Left cardiac atrium (tissue), 4 donors: ENCODE data around the gene LYRM4. TPM values are rescaled to one million over a fixed set of nuclear protein-coding genes. Genes with fewer than 3 reads are reported as not detected.

ENCODE experiments used
- ATAC-seq, 2 donors: fragments of 200-7000 bp; cut with Tn5 transposase; one replicate each; pipeline ENCODE4 v1.9.1; 2020; ENCODE audit warnings: mild to moderate bottlenecking in 2 of 2, moderate library complexity in 2 of 2
- DNase-seq: peaks from one replicate; pipeline ENCODE4 v3.0.0-alpha.2; 2020
- intact Hi-C, 2 donors: fragments of 100-400 bp; cut with DNase I; formaldehyde crosslinking; loops; one replicate each; pipeline versions ENCODE4 v1.14.1 to v1.15.1; 2022 to 2023
- total RNA-seq, 2 donors: library from RNA; stranded (reverse); fragmentation: NEBNext Ultra II Directional; extraction: Animal tissue kit (Norgen Biotek cat#: 25700); gene quantifications; one replicate each; pipeline ENCODE4 v1.2.1, GENCODE V29; 2021
- donor health status: DM: no; HTN: yes; CAD: no.
- donor health status: DM: no; HTN: yes; CAD: no; lungs with severe emphysema.
- donor health status: DM: yes; HTN: yes; CAD: no.
- donor health status: Dilated cardiomyopathy.

The LYRM4 gene
- total RNA-seq, 2 donors from 2014 or later = 19.2 to 21.7 TPM

DNA sequence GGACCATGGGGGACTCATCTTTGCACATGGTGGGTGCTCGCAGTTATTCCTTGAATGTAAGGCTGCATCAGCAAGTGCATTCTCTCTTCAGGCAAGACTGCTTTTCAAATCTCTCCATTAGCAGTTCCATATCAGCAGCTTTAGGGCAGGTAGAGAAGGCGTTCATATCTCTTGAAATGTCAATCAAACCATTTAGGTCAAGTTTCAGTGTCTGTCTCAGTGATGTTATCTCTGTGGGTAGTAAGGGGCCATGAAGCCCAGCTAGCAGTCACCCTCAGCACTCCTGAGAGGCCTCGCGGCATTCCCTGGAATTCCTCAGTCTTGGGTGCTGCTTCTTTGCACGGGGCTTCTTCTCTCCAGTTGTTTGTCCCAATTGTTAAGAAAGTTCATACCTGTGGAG lies 24.8 kb upstream of the LYRM4 start:
- ATAC-seq = no peak
- DNase-seq = no peak
- intact Hi-C loops = no loop called here

GRCh38 chr6:5285081-5285480 lies 24.3 kb upstream of the LYRM4 start:
- ATAC-seq (no peak), DNase-seq (no peak)
- intact Hi-C loops = no loop called here

DNA sequence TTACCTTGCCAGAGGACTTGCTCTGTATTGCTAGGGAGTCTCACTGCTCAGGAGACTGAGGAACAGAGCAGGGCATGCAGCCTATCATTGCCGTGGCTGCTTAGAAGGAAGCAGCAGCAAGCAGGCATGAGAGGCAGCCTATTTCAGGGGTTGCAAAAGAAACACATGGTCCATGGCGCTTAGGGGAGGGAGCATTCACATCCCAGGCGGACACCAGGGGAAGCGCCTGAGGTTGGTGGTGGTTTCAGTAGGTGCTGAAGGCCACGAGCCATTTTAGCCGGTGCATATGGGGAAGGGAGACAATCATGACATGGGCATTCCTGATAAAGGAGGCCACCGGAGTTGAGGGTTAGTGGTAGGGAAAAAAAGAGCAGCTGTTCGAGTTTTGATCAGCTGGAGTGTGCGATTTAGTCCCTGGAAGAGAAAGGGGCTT lies 21.5 kb upstream of the LYRM4 start:
- intact Hi-C loops = no loop called here
- no peak for DNase-seq
- ATAC-seq = no peak

- no peak for ATAC-seq
- DNase-seq = no peak
- intact Hi-C loops = no loop called here
Measured at GRCh38 chr6:5280920-5281319, 20.2 kb upstream of the LYRM4 start.

DNA sequence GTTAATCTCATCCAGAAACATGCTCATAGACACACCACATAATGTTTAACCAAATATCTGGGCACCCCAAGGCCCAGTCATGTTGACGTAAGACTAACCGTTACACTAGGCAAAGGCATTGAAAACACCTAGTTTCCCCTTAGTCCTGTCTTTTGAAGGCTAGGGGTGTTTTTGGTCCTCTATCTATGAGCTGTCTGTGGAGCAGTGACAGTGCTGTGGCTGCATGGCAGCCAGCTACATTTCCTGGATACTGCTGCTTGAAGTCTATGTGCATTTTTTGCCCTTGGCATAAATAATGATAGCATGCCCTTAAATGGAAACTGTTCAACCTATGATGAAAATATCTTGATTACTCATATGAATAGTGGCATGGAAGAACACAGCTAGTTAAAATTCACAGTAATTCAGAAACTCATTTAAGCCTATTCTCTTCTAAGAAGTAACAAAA lies 19.2 kb upstream of the LYRM4 start:
- no peak for ATAC-seq
- DNase-seq = no peak
- intact Hi-C loops = no loop called here

- ATAC-seq (no peak), DNase-seq (no peak)
Measured at GRCh38 chr6:5278565-5279120, 17.9 kb upstream of the LYRM4 start.

DNA sequence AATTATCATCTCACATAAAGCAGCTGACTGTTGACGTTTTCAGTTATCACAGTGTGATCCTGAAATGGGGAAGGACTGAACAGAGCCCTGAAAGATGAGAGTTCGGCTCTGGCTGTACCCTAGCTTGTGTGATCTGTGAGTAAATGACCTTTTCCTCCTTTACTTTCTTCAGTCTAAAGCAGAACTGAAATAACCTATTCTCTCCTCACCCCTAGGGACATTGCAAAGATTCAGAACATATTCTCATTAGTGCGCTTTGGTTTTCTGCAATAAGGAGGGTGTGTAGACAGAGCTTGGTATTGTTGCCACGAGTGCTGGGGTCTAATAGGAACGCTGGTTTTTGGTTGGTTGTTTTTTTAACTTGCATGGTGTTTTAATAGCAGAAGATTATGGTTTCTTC lies 17.3 kb upstream of the LYRM4 start:
- ATAC-seq (no peak), DNase-seq (no peak)
- intact Hi-C loops = no loop called here

More at GRCh38 chr6:5278565-5279120, 17.9 kb upstream of the LYRM4 start:
- intact Hi-C loops = no loop called here

- DNase-seq (no peak), ATAC-seq (no peak)
Measured at GRCh38 chr6:5277589-5277988, 16.8 kb upstream of the LYRM4 start.

GRCh38 chr6:5276581-5276980 lies 15.8 kb upstream of the LYRM4 start:
- intact Hi-C loops = no loop called here
- DNase-seq (no peak), ATAC-seq (peak in 1 of 2 donors; percentile 14)

More at GRCh38 chr6:5277589-5277988, 16.8 kb upstream of the LYRM4 start:
- intact Hi-C loops = no loop called here

DNA sequence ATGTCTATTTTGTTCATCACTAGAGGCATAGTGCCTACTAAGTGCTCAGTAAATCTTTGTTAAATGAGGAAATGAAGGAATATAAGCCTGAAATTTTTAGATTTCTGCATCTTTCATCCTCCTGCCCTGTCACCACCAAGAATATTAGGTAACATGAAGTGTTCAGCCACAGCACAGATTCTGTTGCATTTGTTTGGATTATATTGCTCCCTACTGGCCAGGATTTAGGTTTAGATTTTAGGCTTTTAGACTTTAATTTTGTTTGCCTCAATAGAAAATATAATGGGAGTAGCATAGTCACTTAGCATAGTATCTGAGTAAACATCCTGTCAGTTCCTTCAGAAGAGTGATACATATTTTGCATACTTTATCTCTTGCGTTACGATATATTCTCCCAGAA lies 14.7 kb upstream of the LYRM4 start:
- DNase-seq (no peak), ATAC-seq (no peak)
- intact Hi-C loops = no loop called here

DNA sequence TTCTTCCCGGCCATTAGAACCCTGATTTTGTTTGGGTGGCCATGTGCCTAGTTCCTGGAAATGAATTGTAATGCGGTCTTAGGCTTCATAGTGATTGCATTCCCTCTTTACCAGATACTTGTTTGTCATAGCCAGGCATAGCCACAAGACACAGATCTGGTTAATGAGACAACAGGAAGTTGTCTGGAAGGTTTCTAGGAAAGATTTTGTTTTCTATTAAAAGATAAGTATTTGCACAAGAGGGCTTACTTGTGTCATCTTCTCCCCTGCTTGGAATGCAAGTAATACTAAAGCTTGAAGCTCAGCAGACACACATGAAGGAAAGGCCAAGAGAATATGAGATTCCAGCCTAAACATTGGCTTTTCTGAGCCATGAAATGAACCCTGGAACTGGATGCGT lies 13.5 kb upstream of the LYRM4 start:
- intact Hi-C loops = no loop called here
- no peak for DNase-seq
- ATAC-seq = no peak

GRCh38 chr6:5271926-5272325 lies 11.2 kb upstream of the LYRM4 start:
- DNase-seq = no peak
- no peak for ATAC-seq
- intact Hi-C loops = no loop called here

DNA sequence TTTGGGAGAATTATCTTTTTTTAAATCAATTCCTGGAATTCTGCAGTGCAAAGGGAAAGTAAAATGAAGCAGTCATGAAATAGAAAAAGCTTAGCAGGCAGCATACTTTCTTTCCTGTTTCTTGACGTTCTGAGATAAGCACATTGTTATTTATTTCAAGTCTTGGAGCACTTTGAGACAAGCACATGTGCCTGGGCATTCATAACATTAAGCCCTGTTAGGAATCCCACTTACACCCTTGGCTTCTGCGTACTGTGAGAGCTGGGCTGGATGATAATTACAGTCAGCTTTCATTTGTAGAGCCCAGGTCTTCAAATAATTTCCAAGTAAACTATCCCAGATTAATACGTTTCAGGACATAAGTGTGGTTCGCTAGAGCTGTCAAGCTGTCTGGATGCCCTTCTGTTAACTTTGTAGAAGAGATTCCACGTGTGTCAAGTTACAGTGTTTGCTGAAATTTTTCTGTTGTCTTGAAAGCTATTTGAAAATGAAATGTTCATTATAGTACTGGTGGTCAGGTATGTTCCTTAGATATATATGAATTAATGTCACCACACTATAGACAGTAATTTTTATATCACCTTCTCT lies 9.4 kb upstream of the LYRM4 start:
- ATAC-seq (no peak), DNase-seq (no peak)
- intact Hi-C loops = no loop called here

GRCh38 chr6:5266423-5266822 lies 5.7 kb upstream of the LYRM4 start:
- DNase-seq (no peak), ATAC-seq (no peak)
- intact Hi-C loops = no loop called here

- intact Hi-C loops = no loop called here
Measured at GRCh38 chr6:5261545-5262109, 877 bp upstream of the LYRM4 start.

DNA sequence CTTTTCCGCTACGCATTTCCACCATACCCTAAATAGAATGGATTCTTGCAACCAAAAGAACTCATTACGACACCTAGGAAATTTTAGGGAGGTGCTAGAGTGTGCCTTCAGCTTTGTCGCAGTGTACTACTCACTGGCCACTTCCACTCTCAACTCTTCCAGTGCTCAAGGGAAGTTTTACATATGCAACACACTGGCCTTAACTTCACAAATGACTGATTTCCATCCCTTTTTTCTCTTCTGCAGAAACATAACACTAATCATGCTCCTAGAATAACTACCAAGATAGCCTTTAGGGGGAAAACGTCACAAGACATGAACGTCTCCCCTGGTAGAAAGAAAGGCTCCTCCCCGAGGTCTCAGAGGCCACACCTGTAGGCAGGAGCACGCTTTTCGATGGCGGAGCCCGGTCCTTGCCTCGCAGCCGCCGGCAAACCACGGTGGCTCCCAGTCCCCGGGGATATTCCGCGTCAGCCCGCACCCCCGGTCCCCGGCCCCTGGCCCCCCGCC lies 584 bp downstream of the LYRM4 start:
- ATAC-seq = peak; percentile 60 to 73
- intact Hi-C loops = no loop called here

More at GRCh38 chr6:5261545-5262109, 877 bp upstream of the LYRM4 start:
- DNase-seq = no peak
- no peak for ATAC-seq

DNA sequence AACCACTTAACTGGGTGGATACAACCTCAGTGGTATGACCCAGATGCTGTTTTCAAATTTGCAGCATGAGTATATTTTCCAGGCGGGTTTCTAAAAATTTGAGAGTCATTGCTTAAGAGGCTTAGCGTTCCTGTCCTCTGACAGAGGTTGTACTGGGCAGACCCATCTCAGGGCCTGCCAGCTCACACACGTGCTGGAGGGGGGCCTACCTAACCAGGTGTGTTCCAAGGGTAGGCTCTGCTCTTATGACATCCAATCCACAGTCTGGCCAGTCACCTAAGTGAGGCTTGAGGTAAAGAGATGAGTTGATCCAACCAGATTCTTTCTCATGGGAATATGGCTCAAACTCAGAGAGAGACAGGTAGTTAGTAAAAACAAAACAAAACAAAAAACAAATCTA lies 1.3 kb downstream of the LYRM4 start:
- intact Hi-C loops = no loop called here
- no peak for ATAC-seq
- no peak for DNase-seq

More for the DNA sequence above, 584 bp downstream of the LYRM4 start:
- peak; percentile 63 for DNase-seq

GRCh38 chr6:5257400-5257799 lies 3.4 kb downstream of the LYRM4 start:
- ATAC-seq (no peak), DNase-seq (no peak)
- intact Hi-C loops = no loop called here

- ATAC-seq = no peak
- intact Hi-C loops = no loop called here
- DNase-seq = no peak
Measured at GRCh38 chr6:5256952-5257351, 3.8 kb downstream of the LYRM4 start.

DNA sequence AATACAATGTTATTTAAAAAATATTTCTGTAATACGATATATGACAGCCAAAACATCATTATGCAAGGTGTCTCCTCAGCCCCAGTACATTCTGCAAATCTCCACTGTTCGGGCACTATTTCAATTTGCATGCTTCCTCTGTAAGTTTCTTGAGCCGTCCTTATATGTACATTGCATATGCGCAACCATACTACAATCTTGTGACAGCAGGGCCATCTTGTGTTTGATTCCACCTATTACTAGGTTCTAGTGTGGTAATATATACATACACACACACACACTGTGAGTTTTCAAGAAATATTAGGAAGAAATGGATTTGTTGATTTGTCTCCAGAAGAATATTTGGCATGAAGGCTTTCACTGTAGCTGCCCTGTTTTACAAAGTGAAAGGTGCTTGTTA lies 9.8 kb downstream of the LYRM4 start:
- intact Hi-C loops = no loop called here
- no peak for DNase-seq
- ATAC-seq = no peak

GRCh38 chr6:5250451-5250850 lies 10.3 kb downstream of the LYRM4 start:
- intact Hi-C loops = no loop called here
- DNase-seq (no peak), ATAC-seq (no peak)
